CD8-positive, alpha-beta memory T cell (primary cell): ENCODE measurements around the gene NDRG2. TPM values are rescaled to one million over a fixed set of nuclear protein-coding genes. Genes with fewer than 3 reads are reported as not detected.
A peak's percentile ranks its signal among the peaks of the same experiment; 100 is the strongest.

Source experiments
- CTCF ChIA-PET: fragments of 350-600 bp; sonication (Branson Sonifier 250); formaldehyde crosslinking; loops from one replicate; lab custom pipeline; 2021; ENCODE audit warnings: antibody characterized with exemption; lab: Charles Lee
- POLR2A ChIA-PET: fragments of 350-600 bp; sonication (Branson Sonifier 250); formaldehyde crosslinking; loops from one replicate; lab custom pipeline; 2021; ENCODE audit warnings: antibody characterized with exemption; lab: Charles Lee
- DNase-seq, 5 donors: peaks; one replicate each; pipeline versions ENCODE4 v3.0.0 to v3.0.0-alpha.2; 2020 to 2022; ENCODE audit warnings: mixed read lengths in 1 of 5
- H3K27ac ChIP-seq: one replicate; pipeline ENCODE4 v1.7.0; 2013; ENCODE audit warnings: low read depth, mild to moderate bottlenecking, low read length, moderate library complexity
- H3K27me3 ChIP-seq: 2 replicates; pipeline ENCODE4 v1.7.0; 2013; ENCODE audit warnings: low read length, mild to moderate bottlenecking; ENCODE audit not compliant: insufficient read depth, poor library complexity, severe bottlenecking
- H3K36me3 ChIP-seq: 2 replicates; pipeline ENCODE4 v1.7.0; 2013; ENCODE audit warnings: mild to moderate bottlenecking, low read length, moderate library complexity; ENCODE audit not compliant: insufficient read depth
- H3K4me1 ChIP-seq: 2 replicates; pipeline ENCODE4 v1.7.0; 2013; ENCODE audit warnings: mild to moderate bottlenecking, low read length, moderate library complexity; ENCODE audit not compliant: insufficient read depth
- H3K4me3 ChIP-seq: 2 replicates; pipeline ENCODE4 v1.7.0; 2013; ENCODE audit warnings: mild to moderate bottlenecking, low read length
- H3K9me3 ChIP-seq: 2 replicates; pipeline ENCODE4 v1.7.0; 2013; ENCODE audit warnings: mild to moderate bottlenecking, low read length
- H3K27ac Mint-ChIP-seq, 8 donors: one replicate each; pipeline ENCODE4 v1.8.0; 2020 to 2021; ENCODE audit warnings: mixed read lengths in 8 of 8, mild to moderate bottlenecking in 6 of 8, inconsistent platforms in 3 of 8, moderate library complexity in 3 of 8
- H3K27me3 Mint-ChIP-seq, 2 donors: one replicate each; pipeline ENCODE4 v1.8.0; 2020 to 2021; ENCODE audit warnings: mixed read lengths in 2 of 2, mild to moderate bottlenecking in 1 of 2, moderate library complexity in 1 of 2
- H3K36me3 Mint-ChIP-seq, 3 donors: one replicate each; pipeline ENCODE4 v1.8.0; 2020 to 2021; ENCODE audit warnings: mixed read lengths in 3 of 3, inconsistent platforms in 1 of 3, mild to moderate bottlenecking in 1 of 3
- H3K4me1 Mint-ChIP-seq, 3 donors: one replicate each; pipeline ENCODE4 v1.8.0; 2020 to 2021; ENCODE audit warnings: mixed read lengths in 3 of 3, inconsistent platforms in 1 of 3, mild to moderate bottlenecking in 1 of 3
- H3K4me3 Mint-ChIP-seq, 7 donors: one replicate each; pipeline ENCODE4 v1.8.0; 2020 to 2021; ENCODE audit warnings: mixed read lengths in 7 of 7, mild to moderate bottlenecking in 6 of 7, moderate library complexity in 4 of 7, inconsistent platforms in 2 of 7
- H3K9me3 Mint-ChIP-seq, 5 donors: one replicate each; pipeline ENCODE4 v1.8.0; 2020 to 2022; ENCODE audit warnings: mixed read lengths in 5 of 5, mild to moderate bottlenecking in 3 of 5, moderate library complexity in 2 of 5, inconsistent platforms in 1 of 5
- polyA plus RNA-seq: library from polyadenylated mRNA; unstranded; fragments of 300-500 nt; fragmentation: Illumina TruSeq; gene quantifications from one replicate; pipeline ENCODE4 v1.2.3, GENCODE V29; 2021
- total RNA-seq, 2 experiments: library from RNA; stranded (reverse); gene quantifications; one replicate each; pipeline ENCODE4 v1.2.3, GENCODE V29; 2021

Gene NDRG2
- total and polyA plus RNA-seq, 3 experiments from 2014 or later = 4.8 to 19.9 (median 5.0) TPM

- H3K4me3 ChIP-seq = peak within 1 kb of the TSS; percentile 60
- peak within 1 kb of the TSS; percentile 31 for H3K27ac ChIP-seq
- ChIA-PET CTCF (interaction anchor here (0.7 to 4.0 kb wide), 6 partner anchors 9 to 55 kb away, joined by 3 to 47 read pairs (median 15); no protein-coding TSS in a partner anchor), POLR2A (interaction anchor here (0.6 to 2.0 kb wide), 5 partner anchors 17 to 190 kb away, joined by 3 to 10 read pairs (median 5); partner anchors contain the start of gene NDRG2)
- H3K27me3 ChIP-seq = peaks cover 61% of the 10 kb centered on the region
- no peak for DNase-seq
- Mint-ChIP-seq H3K27me3 (peaks cover 59 to 75% of the 10 kb centered on the region in 2 donors), H3K9me3 (no peaks in the 10 kb centered on the region), H3K27ac (peak within 1 kb of the TSS in 7 of 8 donors; percentile 56 to 95 (median 88)), H3K4me3 (peak within 1 kb of the TSS; percentile 81 to 92 (median 86)), H3K36me3 (peaks cover 0 to 1% (median 0%) of the 10 kb centered on the region in 3 donors), H3K4me1 (peaks cover 23 to 40% (median 29%) of the 10 kb centered on the region in 3 donors)
- H3K36me3 ChIP-seq = no peaks in the 10 kb centered on the region
- no peaks in the 10 kb centered on the region for H3K9me3 ChIP-seq
- peaks cover 36% of the 10 kb centered on the region for H3K4me1 ChIP-seq
Measured at GRCh38 chr14:21070083-21070609, 45.3 kb upstream of the NDRG2 start, which contains the start of gene ARHGEF40. Gene ARHGEF40, plus strand, starts transcription at chr14:21070304. Its CDS starts 93 bp downstream, at chr14:21070397.

- peak in 2 of 5 donors; percentile 28 to 57 for DNase-seq
- Histone ChIP-seq H3K27ac (no peak overlapping the region), H3K4me1 (peaks cover 36% of the 10 kb centered on the region), H3K9me3 (no peaks in the 10 kb centered on the region), H3K4me3 (peak overlapping the region; percentile 45), H3K36me3 (no peaks in the 10 kb centered on the region), H3K27me3 (peaks cover 61% of the 10 kb centered on the region)
- Mint-ChIP-seq H3K9me3 (no peaks in the 10 kb centered on the region), H3K27ac (peak overlapping the region in 7 of 8 donors; percentile 31 to 95 (median 85)), H3K36me3 (peaks cover 0 to 1% (median 0%) of the 10 kb centered on the region in 3 donors), H3K4me1 (peaks cover 23 to 40% (median 29%) of the 10 kb centered on the region in 3 donors), H3K4me3 (peak overlapping the region; percentile 75 to 92 (median 81)), H3K27me3 (peaks cover 60 to 79% of the 10 kb centered on the region in 2 donors)
- ChIA-PET POLR2A (interaction anchor here (0.6 to 1.7 kb wide), 3 partner anchors 18 to 190 kb away, joined by 4 to 7 read pairs (median 5); no protein-coding TSS in a partner anchor), CTCF (interaction anchor here (1.0 to 6.3 kb wide), 17 partner anchors 10 to 64 kb away, joined by 3 to 130 read pairs (median 10); partner anchors contain the start of gene ZNF219)
Measured at GRCh38 chr14:21069388-21070082, 44.7 kb upstream of the NDRG2 start.

- POLR2A ChIA-PET = interaction anchor here (0.8 to 1.4 kb wide), 3 partner anchors 19 to 36 kb away, joined by 3 to 4 read pairs (median 4); no protein-coding TSS in a partner anchor
- peaks cover 61% of the 10 kb centered on the region for H3K27me3 ChIP-seq
Measured at GRCh38 chr14:21068521-21069387, 43.9 kb upstream of the NDRG2 start.

GRCh38 chr14:21066882-21067502, 42.1 kb upstream of the NDRG2 start:
- no peak for DNase-seq
- H3K27ac ChIP-seq = no peak overlapping the region
- Mint-ChIP-seq H3K4me1 (peaks cover 23 to 34% (median 25%) of the 10 kb centered on the region in 3 donors), H3K36me3 (peaks cover 0 to 1% (median 0%) of the 10 kb centered on the region in 3 donors), H3K9me3 (no peaks in the 10 kb centered on the region), H3K27ac (peak overlapping the region in 1 of 8 donors; percentile 9), H3K27me3 (peaks cover 53 to 81% of the 10 kb centered on the region in 2 donors), H3K4me3 (no peak overlapping the region)
- ChIA-PET CTCF (interaction anchor here (1.4 to 6.3 kb wide), 10 partner anchors 9 to 52 kb away, joined by 4 to 130 read pairs (median 17); partner anchors contain the start of genes RNASE8, TMEM253 and ZNF219), POLR2A (no interaction called here)
- no peak overlapping the region for H3K4me3 ChIP-seq
- H3K36me3 ChIP-seq = no peaks in the 10 kb centered on the region
- peaks cover 48% of the 10 kb centered on the region for H3K27me3 ChIP-seq
- H3K4me1 ChIP-seq = peaks cover 36% of the 10 kb centered on the region
- H3K9me3 ChIP-seq = no peaks in the 10 kb centered on the region

More at GRCh38 chr14:21068521-21069387, 43.9 kb upstream of the NDRG2 start:
- H3K9me3 ChIP-seq = no peaks in the 10 kb centered on the region
- H3K27me3 Mint-ChIP-seq = peaks cover 60 to 82% of the 10 kb centered on the region in 2 donors
- no peaks in the 10 kb centered on the region for H3K9me3 Mint-ChIP-seq
- peaks cover 36% of the 10 kb centered on the region for H3K4me1 ChIP-seq
- peak; percentile 37 to 77 (median 54) for DNase-seq
- H3K27ac Mint-ChIP-seq = peak overlapping the region in 7 of 8 donors; percentile 43 to 95 (median 85)
- CTCF ChIA-PET = interaction anchor here (1.0 to 6.3 kb wide), 22 partner anchors 8 to 146 kb away, joined by 3 to 130 read pairs (median 6); partner anchors contain the start of genes RNASE8, TMEM253 and ZNF219
- H3K27ac ChIP-seq = no peak overlapping the region
- H3K4me1 Mint-ChIP-seq = peaks cover 23 to 40% (median 29%) of the 10 kb centered on the region in 3 donors
- no peaks in the 10 kb centered on the region for H3K36me3 ChIP-seq
- H3K4me3 ChIP-seq = peak overlapping the region; percentile 45
- H3K4me3 Mint-ChIP-seq = peak overlapping the region; percentile 75 to 92 (median 81)
- peaks cover 0 to 1% (median 0%) of the 10 kb centered on the region in 3 donors for H3K36me3 Mint-ChIP-seq

GRCh38 chr14:21063479-21063878, 38.6 kb upstream of the NDRG2 start:
- peaks cover 4% of the 10 kb centered on the region for H3K4me1 ChIP-seq
- Mint-ChIP-seq H3K36me3 (peaks cover 0 to 1% (median 0%) of the 10 kb centered on the region in 3 donors), H3K27me3 (peaks cover 34 to 67% of the 10 kb centered on the region in 2 donors), H3K9me3 (no peaks in the 10 kb centered on the region), H3K27ac (no peak overlapping the region), H3K4me3 (no peak overlapping the region), H3K4me1 (peaks cover under 1 to 3% (median 2%) of the 10 kb centered on the region in 3 donors)
- POLR2A ChIA-PET = no interaction called here
- H3K27me3 ChIP-seq = peaks cover 17% of the 10 kb centered on the region
- H3K9me3 ChIP-seq = no peaks in the 10 kb centered on the region
- H3K36me3 ChIP-seq = no peaks in the 10 kb centered on the region
- no peak overlapping the region for H3K4me3 ChIP-seq
- no peak overlapping the region for H3K27ac ChIP-seq
- DNase-seq = no peak
- CTCF ChIA-PET = interaction anchor here (2.8 to 6.3 kb wide), 2 partner anchors 29 to 44 kb away, joined by 11 to 130 read pairs; no protein-coding TSS in a partner anchor

- no peak for DNase-seq
- Histone ChIP-seq H3K4me1 (no peaks in the 10 kb centered on the region), H3K27ac (no peak overlapping the region), H3K9me3 (no peaks in the 10 kb centered on the region), H3K27me3 (peaks cover 5% of the 10 kb centered on the region), H3K36me3 (no peaks in the 10 kb centered on the region), H3K4me3 (no peak overlapping the region)
- H3K36me3 Mint-ChIP-seq = peaks cover 0 to 1% (median 0%) of the 10 kb centered on the region in 3 donors
- peaks cover 17 to 48% of the 10 kb centered on the region in 2 donors for H3K27me3 Mint-ChIP-seq
- H3K27ac Mint-ChIP-seq = no peak overlapping the region
- ChIA-PET CTCF (interaction anchor here (0.8 to 2.4 kb wide), 3 partner anchors 32 to 53 kb away, joined by 3 to 7 read pairs (median 3); no protein-coding TSS in a partner anchor), POLR2A (no interaction called here)
- H3K9me3 Mint-ChIP-seq = no peaks in the 10 kb centered on the region
- no peaks in the 10 kb centered on the region for H3K4me1 Mint-ChIP-seq
- no peak overlapping the region for H3K4me3 Mint-ChIP-seq
Measured at GRCh38 chr14:21061347-21061668, 36.4 kb upstream of the NDRG2 start.
